Melanocyte of skin (primary cell): Measurements from ENCODE around the gene GPX3. TPM values are rescaled to one million over a fixed set of nuclear protein-coding genes. Genes with fewer than 3 reads are reported as not detected.

ENCODE experiments used
- total RNA-seq, 2 donors: library from RNA; depleted of rRNA; stranded (reverse); fragments of >200 nt; gene quantifications; 2 replicates each; pipeline ENCODE4 v1.2.3, GENCODE V29; 2012

Gene GPX3
- 1 to 10 TPM in 1 of 2 donors, not detected in 1; 2.4 TPM for total RNA-seq

DNA sequence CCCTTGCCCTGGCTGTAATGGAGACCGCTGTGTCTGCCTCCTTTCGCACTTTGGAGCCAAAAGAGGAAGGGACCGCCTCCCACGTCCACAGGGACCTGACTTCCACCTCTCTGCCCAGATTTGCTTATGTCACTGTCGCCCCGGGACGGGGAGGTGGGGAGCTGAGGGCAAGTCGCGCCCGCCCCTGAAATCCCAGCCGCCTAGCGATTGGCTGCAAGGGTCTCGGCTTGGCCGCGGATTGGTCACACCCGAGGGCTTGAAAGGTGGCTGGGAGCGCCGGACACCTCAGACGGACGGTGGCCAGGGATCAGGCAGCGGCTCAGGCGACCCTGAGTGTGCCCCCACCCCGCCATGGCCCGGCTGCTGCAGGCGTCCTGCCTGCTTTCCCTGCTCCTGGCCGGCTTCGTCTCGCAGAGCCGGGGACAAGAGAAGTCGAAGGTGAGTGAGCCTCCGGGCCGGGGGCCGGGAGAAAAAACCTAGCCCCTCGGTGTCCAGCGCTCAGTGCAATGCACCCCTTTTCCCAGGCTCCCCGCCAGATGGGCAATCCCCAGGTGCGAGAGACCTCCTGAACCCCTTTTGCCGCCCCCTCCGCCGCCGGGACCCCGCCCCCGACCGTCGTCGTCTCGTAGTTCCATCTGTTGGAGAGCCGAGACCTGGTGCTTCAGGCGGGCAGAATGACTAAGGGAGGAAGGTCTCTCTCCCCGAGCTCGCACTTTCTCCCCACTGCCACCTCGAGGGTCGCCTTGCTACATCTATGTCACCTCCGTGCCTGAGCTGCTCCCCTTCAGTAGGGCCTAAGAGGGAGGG, at the start of gene GPX3:
TSS of gene GPX3 (plus strand) at position 288 of the 807 bp plus-strand sequence. CDS start at position 352, 64 bp downstream.

Other genes starting within 250 kb of the GPX3 start
- gene SMIM3, start 241.8 kb upstream of the GPX3 start, total RNA-seq = 10 to 100 TPM in 1 of 2 donors, 1 to 10 TPM in 1; 8.9 to 27.3 TPM
- not detected for gene IRGM, start 174.1 kb upstream of the GPX3 start, total RNA-seq
- 1 to 10 TPM; 2.4 to 5.0 TPM for gene ZNF300, start 115.6 kb upstream of the GPX3 start, total RNA-seq
- gene TNIP1, start 60.4 kb downstream of the GPX3 start, total RNA-seq = 10 to 100 TPM; 40.3 to 88.1 TPM
- 100 to 1,000 TPM; 445 to 491 TPM for gene ANXA6, start 137.2 kb downstream of the GPX3 start, total RNA-seq
- gene CCDC69, start 203.5 kb downstream of the GPX3 start, total RNA-seq = 1 to 10 TPM in 1 of 2 donors, under 1 TPM in 1; 0.67 to 1.0 TPM
- 100 to 1,000 TPM in 1 of 2 donors, 10 to 100 TPM in 1; 65.9 to 104 TPM for gene GM2A, start 232.6 kb downstream of the GPX3 start, total RNA-seq